Measurements from ENCODE around the gene SYNC. TPM values are rescaled to one million over a fixed set of nuclear protein-coding genes. Genes with fewer than 3 reads are reported as not detected.

Gene SYNC
- total and polyA plus RNA-seq, 10 of the 15 experiments (the other 5 are each of a cell fraction or from before 2014, with no cell fraction given) = 0.04 to 0.12 (median 0.05) TPM; not detected in 7

DNA sequence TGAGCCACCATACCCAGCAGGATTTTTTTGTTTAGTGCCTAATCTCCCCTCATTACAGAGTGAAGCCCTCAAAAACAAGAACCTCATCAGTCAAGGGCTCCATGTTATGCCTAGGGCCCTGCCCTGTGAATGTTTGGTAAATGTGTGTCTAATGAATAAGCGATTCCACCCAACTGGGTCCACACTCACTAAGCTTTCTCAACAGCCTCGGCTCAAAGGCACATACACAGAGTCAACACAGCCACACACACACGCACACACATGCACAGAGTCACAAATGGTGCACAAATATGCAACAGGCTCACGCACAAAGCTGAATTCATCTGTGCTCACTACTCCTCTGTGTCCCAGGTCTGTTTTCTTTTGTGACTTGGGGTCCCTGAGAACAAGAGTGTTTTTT lies 11.7 kb upstream of the SYNC start:
- H3K4me3 ChIP-seq = no peak overlapping the region
- WGBS (ENCODE audit: insufficient coverage, insufficient replicate concordance, low lambda C conversion rate, missing lambda C conversion rate) = 49% methylated on average over 4 of the region's 4 CpGs
- DNase-seq (ENCODE audit: low read depth, low spot score) = no peak
- no peaks in the 10 kb centered on the region for H3K36me3 ChIP-seq (ENCODE audit: control insufficient read depth in 2 of 2, insufficient read depth in 2 of 2, low read length in 1 of 2)
- H3K4me1 ChIP-seq (ENCODE audit: control insufficient read depth, insufficient read depth, low read length) = 0 out of 2 replicates have a peak, but pooled peaks cover 4% of the 10 kb centered on the region
- ChIA-PET RAD21 (ENCODE audit: unreplicated experiment) (interaction anchor here (3.7 to 3.8 kb wide), 2 partner anchors 59 to 158 kb away, joined by 34 to 65 read pairs; no protein-coding TSS in a partner anchor), POLR2A (interaction anchor here (1.0 kb wide), 1 partner anchor 25 kb away, joined by 3 read pairs; no protein-coding TSS in a partner anchor), CTCF (interaction anchor here (1.2 to 8.2 kb wide), 4 partner anchors 16 to 161 kb away, joined by 6 to 163 read pairs (median 40); no protein-coding TSS in a partner anchor), SMC1A (ENCODE audit: uncharacterized antibody, unreplicated experiment) (interaction anchor here (3.3 kb wide), 1 partner anchor 60 kb away, joined by 37 read pairs; no protein-coding TSS in a partner anchor)
- no peaks in the 10 kb centered on the region for H4K20me1 ChIP-seq (ENCODE audit: control insufficient read depth, insufficient read depth)
- in situ Hi-C loops (cut with MboI) = no loop called here
- no peak overlapping the region for H3K4me2 ChIP-seq (ENCODE audit: control insufficient read depth, insufficient read depth)
- H3K27ac ChIP-seq (ENCODE audit: control insufficient read depth, insufficient read depth) = no peak overlapping the region
- FAIRE-seq = no peak
- TF ChIP-seq EGR1 (IDR thresholded peaks at IDR 0.05; ENCODE audit: borderline replicate concordance in 1 of 2, low read depth in 2 of 2, low read length in 2 of 2) (no peak), BACH1 (IDR thresholded peaks at IDR 0.05; ENCODE audit: borderline replicate concordance) (no peak)
- TF ChIP-seq, protein P1, sequence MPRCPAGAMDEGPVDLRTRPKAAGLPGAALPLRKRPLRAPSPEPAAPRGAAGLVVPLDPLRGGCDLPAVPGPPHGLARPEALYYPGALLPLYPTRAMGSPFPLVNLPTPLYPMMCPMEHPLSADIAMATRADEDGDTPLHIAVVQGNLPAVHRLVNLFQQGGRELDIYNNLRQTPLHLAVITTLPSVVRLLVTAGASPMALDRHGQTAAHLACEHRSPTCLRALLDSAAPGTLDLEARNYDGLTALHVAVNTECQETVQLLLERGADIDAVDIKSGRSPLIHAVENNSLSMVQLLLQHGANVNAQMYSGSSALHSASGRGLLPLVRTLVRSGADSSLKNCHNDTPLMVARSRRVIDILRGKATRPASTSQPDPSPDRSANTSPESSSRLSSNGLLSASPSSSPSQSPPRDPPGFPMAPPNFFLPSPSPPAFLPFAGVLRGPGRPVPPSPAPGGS (IDR thresholded peaks at IDR 0.05; ENCODE audit: borderline replicate concordance, insufficient read depth, low read depth, low read length, poor library complexity, severe bottlenecking) = peak; percentile 34
- no TSS peak for BruUV-seq (replicated peaks)
- intact Hi-C loops (cut with micrococcal nuclease; ENCODE audit: unreplicated experiment) = loop anchor here (5.0 kb wide), 1 partner anchor 192 kb away; no protein-coding TSS in a partner anchor
- no peak overlapping the region for H3K9ac ChIP-seq (ENCODE audit: control insufficient read depth, insufficient read depth, low read length)
- H3K9me3 ChIP-seq (replicated peaks; ENCODE audit: control insufficient read depth, insufficient read depth, low read length) = no peaks in the 10 kb centered on the region
- H2AFZ ChIP-seq (ENCODE audit: control insufficient read depth, low read depth, low read length) = no peak overlapping the region
- no peak for ATAC-seq
- H3K27me3 ChIP-seq (replicated peaks in 1 of 2; ENCODE audit: control insufficient read depth in 2 of 2, insufficient read depth in 2 of 2, low read length in 1 of 2) = no peaks in the 10 kb centered on the region
- H3K79me2 ChIP-seq (ENCODE audit: control insufficient read depth, insufficient read depth, low read length) = no peaks in the 10 kb centered on the region

DNA sequence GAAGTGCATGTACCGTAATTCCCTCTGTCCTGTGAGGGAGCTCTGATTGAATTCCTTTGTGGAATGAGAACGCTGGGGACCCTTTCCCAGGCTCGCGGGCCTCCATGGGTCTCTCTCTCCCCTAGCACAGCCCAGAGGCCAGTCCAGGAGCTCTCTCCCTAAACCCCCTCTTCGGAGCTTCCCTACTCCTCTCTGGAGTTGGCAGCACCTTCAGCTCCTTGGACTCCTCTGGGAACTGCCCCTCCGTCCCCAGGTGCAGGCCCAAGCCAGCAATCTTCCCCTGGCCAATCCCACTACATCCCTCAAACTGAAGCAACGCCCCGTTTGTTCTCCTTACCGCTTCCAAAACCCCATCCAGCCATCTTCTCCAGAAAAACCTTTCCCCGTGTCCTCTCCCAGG lies 10.5 kb upstream of the SYNC start:
- 0 out of 2 replicates have a peak, but pooled peaks cover 4% of the 10 kb centered on the region for H3K4me1 ChIP-seq (ENCODE audit: control insufficient read depth, insufficient read depth, low read length)
- in situ Hi-C loops (cut with MboI) = no loop called here
- no peaks in the 10 kb centered on the region for H3K36me3 ChIP-seq (ENCODE audit: control insufficient read depth in 2 of 2, insufficient read depth in 2 of 2, low read length in 1 of 2)
- FAIRE-seq = no peak
- no TSS peak for BruUV-seq (replicated peaks)
- no peak overlapping the region for H3K9ac ChIP-seq (ENCODE audit: control insufficient read depth, insufficient read depth, low read length)
- RAD21 ChIA-PET (ENCODE audit: unreplicated experiment) = interaction anchor here (0.6 to 3.8 kb wide), 18 partner anchors 16 to 219 kb away, joined by 3 to 65 read pairs (median 4); no protein-coding TSS in a partner anchor
- POLR2A ChIA-PET = interaction anchor here (0.7 to 1.4 kb wide), 3 partner anchors 78 to 162 kb away, joined by 3 to 6 read pairs (median 4); no protein-coding TSS in a partner anchor
- TF ChIP-seq, protein P2, sequence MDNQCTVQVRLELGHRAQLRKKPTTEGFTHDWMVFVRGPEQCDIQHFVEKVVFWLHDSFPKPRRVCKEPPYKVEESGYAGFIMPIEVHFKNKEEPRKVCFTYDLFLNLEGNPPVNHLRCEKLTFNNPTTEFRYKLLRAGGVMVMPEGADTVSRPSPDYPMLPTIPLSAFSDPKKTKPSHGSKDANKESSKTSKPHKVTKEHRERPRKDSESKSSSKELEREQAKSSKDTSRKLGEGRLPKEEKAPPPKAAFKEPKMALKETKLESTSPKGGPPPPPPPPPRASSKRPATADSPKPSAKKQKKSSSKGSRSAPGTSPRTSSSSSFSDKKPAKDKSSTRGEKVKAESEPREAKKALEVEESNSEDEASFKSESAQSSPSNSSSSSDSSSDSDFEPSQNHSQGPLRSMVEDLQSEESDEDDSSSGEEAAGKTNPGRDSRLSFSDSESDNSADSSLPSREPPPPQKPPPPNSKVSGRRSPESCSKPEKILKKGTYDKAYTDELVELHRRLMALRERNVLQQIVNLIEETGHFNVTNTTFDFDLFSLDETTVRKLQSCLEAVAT (IDR thresholded peaks at IDR 0.05) = no peak
- TF ChIP-seq MTA3 (IDR thresholded peaks at IDR 0.05; ENCODE audit: borderline replicate concordance, low read length) = no peak
- SMC1A ChIA-PET (ENCODE audit: uncharacterized antibody, unreplicated experiment) = interaction anchor here (0.8 to 3.3 kb wide), 12 partner anchors 8 to 217 kb away, joined by 3 to 37 read pairs (median 5); no protein-coding TSS in a partner anchor
- H4K20me1 ChIP-seq (ENCODE audit: control insufficient read depth, insufficient read depth) = no peaks in the 10 kb centered on the region
- no peaks in the 10 kb centered on the region for H3K9me3 ChIP-seq (replicated peaks; ENCODE audit: control insufficient read depth, insufficient read depth, low read length)
- ATAC-seq = no peak
- CTCF ChIA-PET = interaction anchor here (0.6 to 8.2 kb wide), 38 partner anchors 9 to 1292 kb away, joined by 3 to 163 read pairs (median 4); partner anchors contain the start of genes BSDC1 and YARS1
- no peak overlapping the region for H3K4me3 ChIP-seq
- no peaks in the 10 kb centered on the region for H3K27me3 ChIP-seq (replicated peaks in 1 of 2; ENCODE audit: control insufficient read depth in 2 of 2, insufficient read depth in 2 of 2, low read length in 1 of 2)
- H3K4me2 ChIP-seq (ENCODE audit: control insufficient read depth, insufficient read depth) = no peak overlapping the region
- no peak overlapping the region for H3K27ac ChIP-seq (ENCODE audit: control insufficient read depth, insufficient read depth)
- H2AFZ ChIP-seq (ENCODE audit: control insufficient read depth, low read depth, low read length) = no peak overlapping the region
- DNase-seq (ENCODE audit: low read depth, low spot score) = no peak
- H3K79me2 ChIP-seq (ENCODE audit: control insufficient read depth, insufficient read depth, low read length) = no peaks in the 10 kb centered on the region
- intact Hi-C loops (cut with micrococcal nuclease; ENCODE audit: unreplicated experiment) = loop anchor here (5.0 kb wide), 1 partner anchor 191 kb away; no protein-coding TSS in a partner anchor
- 45% methylated on average over 10 of the region's 10 CpGs for WGBS (ENCODE audit: insufficient coverage, insufficient replicate concordance, low lambda C conversion rate, missing lambda C conversion rate)

Measured in GM12878 (cell line).